Measurements from ENCODE around the gene PRR22.

DNA sequence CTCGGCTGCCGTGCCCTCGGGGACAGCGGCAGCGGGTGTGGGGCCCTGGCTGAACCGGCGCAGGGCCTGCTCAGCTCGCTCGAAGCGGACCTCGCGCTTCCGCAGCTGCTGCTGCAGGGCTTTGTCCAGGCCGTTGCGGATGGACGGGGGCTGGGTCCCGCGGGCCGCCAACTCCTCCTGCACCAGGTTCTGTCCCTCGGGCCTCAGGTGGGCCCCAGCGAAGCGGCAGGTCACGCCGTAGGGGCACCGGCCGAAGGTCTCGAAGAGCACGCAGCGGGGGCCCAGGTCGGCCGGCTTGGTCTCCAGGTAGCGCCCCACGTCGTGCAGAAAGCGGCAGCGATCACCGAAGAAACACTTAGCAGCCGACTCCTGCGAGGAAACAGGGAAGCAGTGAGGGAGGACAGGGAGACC is 4.8 kb upstream of the PRR22 start:
- TF ChIP-seq, protein P1, sequence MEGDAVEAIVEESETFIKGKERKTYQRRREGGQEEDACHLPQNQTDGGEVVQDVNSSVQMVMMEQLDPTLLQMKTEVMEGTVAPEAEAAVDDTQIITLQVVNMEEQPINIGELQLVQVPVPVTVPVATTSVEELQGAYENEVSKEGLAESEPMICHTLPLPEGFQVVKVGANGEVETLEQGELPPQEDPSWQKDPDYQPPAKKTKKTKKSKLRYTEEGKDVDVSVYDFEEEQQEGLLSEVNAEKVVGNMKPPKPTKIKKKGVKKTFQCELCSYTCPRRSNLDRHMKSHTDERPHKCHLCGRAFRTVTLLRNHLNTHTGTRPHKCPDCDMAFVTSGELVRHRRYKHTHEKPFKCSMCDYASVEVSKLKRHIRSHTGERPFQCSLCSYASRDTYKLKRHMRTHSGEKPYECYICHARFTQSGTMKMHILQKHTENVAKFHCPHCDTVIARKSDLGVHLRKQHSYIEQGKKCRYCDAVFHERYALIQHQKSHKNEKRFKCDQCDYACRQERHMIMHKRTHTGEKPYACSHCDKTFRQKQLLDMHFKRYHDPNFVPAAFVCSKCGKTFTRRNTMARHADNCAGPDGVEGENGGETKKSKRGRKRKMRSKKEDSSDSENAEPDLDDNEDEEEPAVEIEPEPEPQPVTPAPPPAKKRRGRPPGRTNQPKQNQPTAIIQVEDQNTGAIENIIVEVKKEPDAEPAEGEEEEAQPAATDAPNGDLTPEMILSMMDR (IDR thresholded peaks at IDR 0.05; ENCODE audit: insufficient read depth, low read length): no peak
- TF ChIP-seq GABPA (IDR thresholded peaks at IDR 0.05; ENCODE audit: low read depth) (no peak), POLR2AphosphoS5 (IDR thresholded peaks at IDR 0.05; ENCODE audit: low read depth) (no peak)
- TF ChIP-seq, protein P2, sequence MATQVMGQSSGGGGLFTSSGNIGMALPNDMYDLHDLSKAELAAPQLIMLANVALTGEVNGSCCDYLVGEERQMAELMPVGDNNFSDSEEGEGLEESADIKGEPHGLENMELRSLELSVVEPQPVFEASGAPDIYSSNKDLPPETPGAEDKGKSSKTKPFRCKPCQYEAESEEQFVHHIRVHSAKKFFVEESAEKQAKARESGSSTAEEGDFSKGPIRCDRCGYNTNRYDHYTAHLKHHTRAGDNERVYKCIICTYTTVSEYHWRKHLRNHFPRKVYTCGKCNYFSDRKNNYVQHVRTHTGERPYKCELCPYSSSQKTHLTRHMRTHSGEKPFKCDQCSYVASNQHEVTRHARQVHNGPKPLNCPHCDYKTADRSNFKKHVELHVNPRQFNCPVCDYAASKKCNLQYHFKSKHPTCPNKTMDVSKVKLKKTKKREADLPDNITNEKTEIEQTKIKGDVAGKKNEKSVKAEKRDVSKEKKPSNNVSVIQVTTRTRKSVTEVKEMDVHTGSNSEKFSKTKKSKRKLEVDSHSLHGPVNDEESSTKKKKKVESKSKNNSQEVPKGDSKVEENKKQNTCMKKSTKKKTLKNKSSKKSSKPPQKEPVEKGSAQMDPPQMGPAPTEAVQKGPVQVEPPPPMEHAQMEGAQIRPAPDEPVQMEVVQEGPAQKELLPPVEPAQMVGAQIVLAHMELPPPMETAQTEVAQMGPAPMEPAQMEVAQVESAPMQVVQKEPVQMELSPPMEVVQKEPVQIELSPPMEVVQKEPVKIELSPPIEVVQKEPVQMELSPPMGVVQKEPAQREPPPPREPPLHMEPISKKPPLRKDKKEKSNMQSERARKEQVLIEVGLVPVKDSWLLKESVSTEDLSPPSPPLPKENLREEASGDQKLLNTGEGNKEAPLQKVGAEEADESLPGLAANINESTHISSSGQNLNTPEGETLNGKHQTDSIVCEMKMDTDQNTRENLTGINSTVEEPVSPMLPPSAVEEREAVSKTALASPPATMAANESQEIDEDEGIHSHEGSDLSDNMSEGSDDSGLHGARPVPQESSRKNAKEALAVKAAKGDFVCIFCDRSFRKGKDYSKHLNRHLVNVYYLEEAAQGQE (IDR thresholded peaks at IDR 0.05; ENCODE audit: insufficient replicate concordance, low read depth): no peak

All from HL-60 (cell line).